Measurements from ENCODE around the gene NXPH3. TPM values are rescaled to one million over a fixed set of nuclear protein-coding genes. Genes with fewer than 3 reads are reported as not detected.

Gene NXPH3
- total RNA-seq, 1 donor, result 0.43 TPM

DNA sequence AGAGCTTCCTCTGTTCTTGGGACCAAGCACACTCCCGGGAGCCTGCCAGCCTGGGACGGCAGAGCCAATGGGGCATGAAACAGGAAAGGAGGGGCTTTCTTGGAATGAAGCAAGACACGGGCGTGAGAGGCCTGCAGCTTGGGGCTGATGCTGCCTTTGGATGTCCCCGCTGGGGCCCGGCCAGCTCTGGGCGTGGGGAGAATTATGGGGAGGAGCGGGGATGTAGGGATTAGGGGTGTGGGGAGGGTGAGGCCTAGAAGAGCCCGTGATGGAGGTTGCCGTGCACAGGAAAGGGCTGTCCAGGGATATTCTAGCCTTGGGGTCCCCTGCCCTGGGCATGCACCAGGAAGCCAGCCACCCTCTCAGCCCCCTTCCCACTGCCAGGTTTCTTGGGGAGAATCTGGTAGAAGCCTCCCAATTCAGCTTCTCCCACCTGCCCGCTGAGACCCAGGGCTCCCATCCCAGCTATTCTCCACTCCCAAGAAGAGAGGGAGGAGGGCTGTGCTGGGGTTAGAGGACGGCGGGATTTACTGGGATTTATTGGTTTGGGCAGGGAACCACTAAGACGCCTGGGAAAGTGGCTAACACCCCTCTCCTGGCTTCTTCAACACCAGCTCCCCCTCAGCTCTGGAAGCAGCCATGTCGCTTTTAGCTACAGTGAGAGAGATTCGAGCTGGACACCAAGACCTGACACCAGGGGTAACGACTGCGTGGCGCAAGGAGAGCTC lies 20.0 kb upstream of the NXPH3 start:
- no peak for DNase-seq (ENCODE audit: low read depth)
- TF ChIP-seq, protein P1, sequence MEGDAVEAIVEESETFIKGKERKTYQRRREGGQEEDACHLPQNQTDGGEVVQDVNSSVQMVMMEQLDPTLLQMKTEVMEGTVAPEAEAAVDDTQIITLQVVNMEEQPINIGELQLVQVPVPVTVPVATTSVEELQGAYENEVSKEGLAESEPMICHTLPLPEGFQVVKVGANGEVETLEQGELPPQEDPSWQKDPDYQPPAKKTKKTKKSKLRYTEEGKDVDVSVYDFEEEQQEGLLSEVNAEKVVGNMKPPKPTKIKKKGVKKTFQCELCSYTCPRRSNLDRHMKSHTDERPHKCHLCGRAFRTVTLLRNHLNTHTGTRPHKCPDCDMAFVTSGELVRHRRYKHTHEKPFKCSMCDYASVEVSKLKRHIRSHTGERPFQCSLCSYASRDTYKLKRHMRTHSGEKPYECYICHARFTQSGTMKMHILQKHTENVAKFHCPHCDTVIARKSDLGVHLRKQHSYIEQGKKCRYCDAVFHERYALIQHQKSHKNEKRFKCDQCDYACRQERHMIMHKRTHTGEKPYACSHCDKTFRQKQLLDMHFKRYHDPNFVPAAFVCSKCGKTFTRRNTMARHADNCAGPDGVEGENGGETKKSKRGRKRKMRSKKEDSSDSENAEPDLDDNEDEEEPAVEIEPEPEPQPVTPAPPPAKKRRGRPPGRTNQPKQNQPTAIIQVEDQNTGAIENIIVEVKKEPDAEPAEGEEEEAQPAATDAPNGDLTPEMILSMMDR (IDR thresholded peaks at IDR 0.05; ENCODE audit: insufficient read depth, low read depth, low read length), result no peak
- H3K4me3 ChIP-seq (ENCODE audit: low read depth, low read length), result no peak overlapping the region

DNA sequence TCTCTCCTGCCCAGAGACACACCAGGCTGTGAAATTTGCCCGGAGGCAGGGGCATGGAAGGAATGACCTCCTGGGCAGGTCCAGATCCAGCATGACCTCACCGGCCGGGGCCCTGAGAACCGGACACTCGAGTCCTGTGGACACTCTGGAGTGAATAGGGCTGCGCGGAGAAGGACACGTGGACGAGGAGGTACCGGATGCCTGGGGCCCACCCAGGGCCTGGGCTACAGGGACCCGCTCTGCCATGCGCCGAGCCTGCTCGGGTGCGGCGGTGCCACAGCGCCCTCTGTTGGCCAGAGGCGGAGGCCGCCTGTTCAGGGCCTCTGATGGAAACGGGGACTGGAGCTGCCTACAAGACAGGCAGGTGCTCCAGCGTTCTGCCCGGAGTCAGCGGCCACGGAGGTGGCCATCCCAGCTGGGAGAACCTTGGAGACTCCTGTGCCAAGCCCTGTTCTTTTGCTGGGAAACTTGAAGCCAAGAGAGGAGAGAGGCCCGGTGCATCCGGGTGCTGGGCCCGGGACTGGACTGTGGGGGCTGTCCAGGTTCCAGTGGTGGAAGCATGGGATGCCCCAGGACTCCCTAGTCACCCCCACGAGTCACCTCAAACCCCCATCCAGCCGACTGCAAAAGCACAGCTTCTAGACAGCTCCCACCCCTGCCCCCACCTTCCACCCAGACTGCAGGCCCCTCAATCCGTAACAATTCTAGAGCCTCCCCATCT lies 19.3 kb upstream of the NXPH3 start:
- DNase-seq (ENCODE audit: low read depth), result peak; percentile 60
- no peak overlapping the region for H3K4me3 ChIP-seq (ENCODE audit: low read depth, low read length)
- TF ChIP-seq, protein P1 (IDR thresholded peaks at IDR 0.05; ENCODE audit: insufficient read depth, low read depth, low read length), result peak; percentile 98

DNA sequence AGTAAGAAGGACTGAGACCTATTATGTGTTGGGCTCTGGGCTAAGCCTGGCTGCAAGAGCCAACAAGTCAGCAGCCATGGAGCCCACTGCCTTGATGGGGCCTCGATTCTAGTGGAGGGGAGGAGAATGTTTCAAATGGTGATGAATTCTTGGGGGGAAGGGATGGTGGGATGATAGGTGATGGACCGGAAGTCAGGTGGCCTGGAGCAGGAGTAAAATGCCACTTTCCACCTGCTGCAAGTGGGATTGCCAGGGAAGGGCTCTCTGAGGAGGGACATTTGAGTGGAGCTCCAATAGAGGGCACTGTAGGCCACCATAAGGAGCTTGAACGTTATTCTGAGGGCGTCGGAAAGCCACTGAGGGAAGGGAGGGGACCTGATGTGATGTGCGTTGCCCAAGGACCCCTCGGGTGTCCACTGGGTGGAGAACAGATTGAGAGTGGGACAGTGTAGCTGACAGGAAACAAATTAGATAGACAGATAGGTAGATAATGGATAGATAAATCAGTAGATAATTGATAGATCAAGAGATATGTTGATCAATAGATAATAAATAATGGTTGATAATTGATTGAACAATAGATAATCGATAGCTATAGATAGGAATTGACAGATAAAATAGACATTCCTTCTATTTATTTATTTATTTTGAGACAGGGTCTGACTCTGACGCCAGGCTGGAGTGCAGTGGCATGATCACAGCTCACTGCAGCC lies 18.2 kb upstream of the NXPH3 start:
- H3K4me3 ChIP-seq (ENCODE audit: low read depth, low read length), result no peak overlapping the region
- DNase-seq (ENCODE audit: low read depth), result peak; percentile 52
- TF ChIP-seq, protein P1 (IDR thresholded peaks at IDR 0.05; ENCODE audit: insufficient read depth, low read depth, low read length), result peak; percentile 68

DNA sequence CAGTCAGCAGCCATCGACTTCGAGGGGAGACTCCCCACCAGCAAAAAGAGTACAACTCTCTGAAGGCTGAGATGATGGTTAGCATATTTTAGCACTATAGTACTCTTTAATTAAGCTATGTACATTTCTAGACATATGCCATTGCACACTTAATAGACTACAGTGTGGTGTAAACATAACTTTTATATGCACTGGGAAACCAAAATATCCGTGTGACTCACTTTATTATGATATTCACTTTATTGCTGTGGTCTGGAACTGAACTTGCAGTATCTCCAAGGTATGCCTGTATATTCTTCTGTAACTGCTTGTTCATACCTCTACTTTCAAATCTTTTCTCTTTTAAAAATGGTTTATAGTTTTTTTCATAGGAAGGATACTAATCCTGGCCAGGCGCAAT lies 11.0 kb upstream of the NXPH3 start:
- H3K4me3 ChIP-seq (ENCODE audit: low read depth, low read length), result no peak overlapping the region
- peak; percentile 48 for DNase-seq (ENCODE audit: low read depth)
- TF ChIP-seq, protein P1 (IDR thresholded peaks at IDR 0.05; ENCODE audit: insufficient read depth, low read depth, low read length), result no peak

DNA sequence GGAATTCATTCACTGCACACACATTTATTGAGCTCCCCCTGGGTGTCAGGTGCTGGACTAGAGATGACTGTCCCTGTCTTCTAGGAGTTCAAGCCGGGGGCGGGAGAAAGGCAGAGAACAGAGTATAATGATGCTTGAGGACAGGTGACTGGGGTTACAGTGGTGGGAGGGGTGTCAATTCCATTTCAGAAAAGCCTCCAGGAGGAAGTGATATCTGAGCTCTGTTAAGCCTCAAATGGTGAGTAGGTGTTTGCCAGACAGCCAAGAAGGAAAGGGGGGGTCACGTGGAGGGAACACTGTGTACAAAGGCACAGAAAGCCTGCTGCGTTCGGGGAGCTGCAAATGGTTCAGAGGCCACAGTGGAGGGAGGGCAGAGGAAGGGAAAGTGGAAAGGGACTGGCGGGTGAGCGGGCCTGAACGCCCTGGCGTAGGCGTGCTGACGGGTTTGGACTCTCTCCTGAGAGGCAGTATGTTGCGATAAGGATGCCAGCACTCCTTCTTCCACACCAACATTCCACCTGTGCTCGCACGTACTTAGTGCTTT lies 9.7 kb upstream of the NXPH3 start:
- peak; percentile 38 for DNase-seq (ENCODE audit: low read depth)
- TF ChIP-seq, protein P1 (IDR thresholded peaks at IDR 0.05; ENCODE audit: insufficient read depth, low read depth, low read length), result no peak
- H3K4me3 ChIP-seq (ENCODE audit: low read depth, low read length), result no peak overlapping the region

DNA sequence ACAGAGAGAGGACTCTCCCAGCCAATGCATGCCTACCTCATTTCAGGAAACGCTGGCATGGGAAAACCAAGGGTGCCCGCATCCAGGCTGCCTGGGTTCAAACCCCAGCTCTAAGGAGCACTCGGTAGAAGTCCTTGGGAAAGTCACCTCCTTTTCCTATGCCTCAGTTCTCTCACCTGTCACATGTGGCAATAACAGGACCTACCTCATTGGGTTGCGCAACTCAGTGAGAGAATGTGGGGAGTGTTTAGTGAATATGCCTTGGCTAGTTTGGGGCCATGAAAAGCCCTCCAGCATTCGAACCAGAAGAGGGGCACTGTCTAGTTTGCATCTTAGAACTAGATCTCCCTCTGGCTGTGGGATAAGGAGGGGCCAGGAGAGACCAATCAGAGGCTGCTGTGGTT lies 9.0 kb upstream of the NXPH3 start:
- TF ChIP-seq, protein P1 (IDR thresholded peaks at IDR 0.05; ENCODE audit: insufficient read depth, low read depth, low read length), result no peak
- H3K4me3 ChIP-seq (ENCODE audit: low read depth, low read length), result no peak overlapping the region
- no peak for DNase-seq (ENCODE audit: low read depth)
